GM18505 (cell line): ENCODE measurements around the gene SH3GL1.
"Not testable (repeated sequence)": the region's sequence is repeated elsewhere in the genome, so short reads cannot be mapped to it uniquely, and the experiment has no call there.

Source experiments
- ATAC-seq: cut with Tn5 transposase; IDR thresholded peaks from one replicate; pipeline ENCODE4 v1.9.1; 2021; ENCODE audit not compliant: unreplicated experiment
- POLR2A ChIP-seq: IDR thresholded peaks from 4 replicates; pipeline ENCODE4 v1.6.1; 2011; ENCODE audit warnings: borderline replicate concordance; ENCODE audit not compliant: insufficient read depth, insufficient read length; ENCODE audit errors: extremely low read depth

The SH3GL1 gene

GRCh38 chr19:4345342-4346019 lies 54.9 kb downstream of the SH3GL1 start:
- TF ChIP-seq POLR2A = no peak
- ATAC-seq = no peak

GRCh38 chr19:4343370-4344307 lies 56.7 kb downstream of the SH3GL1 start, which contains the start of gene MPND:
TSS of gene MPND (plus strand) at chr19:4343562. CDS start at chr19:4343594, 32 bp downstream.
- no peak for TF ChIP-seq POLR2A

GRCh38 chr19:4342615-4343369 lies 57.6 kb downstream of the SH3GL1 start:
- peak; percentile 75 for ATAC-seq
- TF ChIP-seq POLR2A = peak; percentile 89

More at GRCh38 chr19:4343370-4344307, 56.7 kb downstream of the SH3GL1 start, which contains the start of gene MPND:
- peak; percentile 50 for ATAC-seq

GRCh38 chr19:4342314-4342614 lies 58.1 kb downstream of the SH3GL1 start:
- ATAC-seq = no peak
- no peak for TF ChIP-seq POLR2A

GRCh38 chr19:4338441-4339355 lies 61.6 kb downstream of the SH3GL1 start, which contains the start of gene STAP2:
TSS of gene STAP2 (minus strand) at chr19:4338827. CDS start at chr19:4338753, 74 bp downstream.
- ATAC-seq = no peak
- TF ChIP-seq POLR2A = peak; percentile 50

GRCh38 chr19:4337906-4338440 lies 62.4 kb downstream of the SH3GL1 start:
- ATAC-seq = no peak
- TF ChIP-seq POLR2A = no peak

GRCh38 chr19:4334929-4335570 lies 65.3 kb downstream of the SH3GL1 start:
- no peak for TF ChIP-seq POLR2A
- ATAC-seq = no peak

GRCh38 chr19:4329858-4330257 lies 70.5 kb downstream of the SH3GL1 start:
- TF ChIP-seq POLR2A = no peak
- ATAC-seq = no peak

GRCh38 chr19:4328991-4329681 lies 71.2 kb downstream of the SH3GL1 start:
- ATAC-seq = not testable (repeated sequence)

- TF ChIP-seq POLR2A = peak; percentile 77
- peak; percentile 80 for ATAC-seq
These were observed 71.9 kb downstream of the SH3GL1 start for GRCh38 chr19:4328243-4328990.

GRCh38 chr19:4327877-4328242 lies 72.5 kb downstream of the SH3GL1 start:
- no peak for ATAC-seq
- no peak for TF ChIP-seq POLR2A

- no peak for ATAC-seq
- TF ChIP-seq POLR2A = no peak
These were observed 73.0 kb downstream of the SH3GL1 start for GRCh38 chr19:4327252-4327876.
